ENCODE measurements around the gene ABLIM2.

Gene ABLIM2

DNA sequence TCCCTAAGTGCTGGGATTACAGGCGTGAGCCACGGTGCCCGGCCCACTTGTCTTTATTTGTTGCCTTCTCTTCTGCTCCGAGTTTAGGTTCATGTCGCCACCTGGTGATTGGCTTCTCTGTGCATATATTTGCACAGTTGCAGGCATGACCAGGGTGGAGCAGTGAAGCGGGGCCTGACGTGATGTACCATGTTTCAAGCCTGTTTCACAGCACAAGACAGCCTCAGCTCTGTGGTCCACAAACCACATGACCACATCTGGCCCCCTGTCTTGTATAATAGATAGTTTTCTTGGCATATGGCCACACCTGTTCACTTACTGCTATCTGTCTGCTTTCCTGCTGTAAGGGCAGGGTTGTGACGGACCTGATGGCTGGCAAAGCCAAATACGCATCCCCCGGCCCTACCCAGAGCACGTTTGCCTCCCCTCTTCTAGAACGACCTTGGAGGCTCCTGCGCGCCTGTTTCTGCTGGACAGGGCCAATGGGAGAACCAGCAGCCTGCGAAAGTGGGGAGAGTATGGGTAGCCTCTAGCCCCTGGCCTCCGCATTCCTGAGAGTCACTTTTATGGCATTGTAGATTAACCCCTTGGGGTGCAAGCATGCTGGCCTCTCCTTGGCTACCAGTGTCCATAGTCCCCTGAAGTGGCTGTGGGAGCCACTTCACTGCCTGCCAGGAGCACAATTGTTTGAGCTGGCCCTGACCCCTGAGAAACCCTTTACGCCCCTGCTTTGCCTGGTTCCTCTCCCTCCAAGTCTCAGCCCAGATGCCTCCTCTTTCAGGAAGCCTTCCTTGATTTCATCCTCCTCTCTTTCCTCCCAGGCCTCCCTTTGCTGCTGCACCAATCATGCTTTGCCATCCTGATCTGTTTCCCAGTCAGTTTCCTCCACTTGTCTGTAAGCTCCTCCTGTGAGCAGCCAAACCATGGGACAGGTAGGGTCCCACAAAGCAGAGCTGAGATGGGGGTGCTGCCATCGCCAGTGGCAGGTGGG, 34.4 kb upstream of the ABLIM2 start:
- DNase-seq = no peak

- DNase-seq = no peak
Observed at GRCh38 chr4:8191136-8191747, 32.6 kb upstream of the ABLIM2 start.

DNA sequence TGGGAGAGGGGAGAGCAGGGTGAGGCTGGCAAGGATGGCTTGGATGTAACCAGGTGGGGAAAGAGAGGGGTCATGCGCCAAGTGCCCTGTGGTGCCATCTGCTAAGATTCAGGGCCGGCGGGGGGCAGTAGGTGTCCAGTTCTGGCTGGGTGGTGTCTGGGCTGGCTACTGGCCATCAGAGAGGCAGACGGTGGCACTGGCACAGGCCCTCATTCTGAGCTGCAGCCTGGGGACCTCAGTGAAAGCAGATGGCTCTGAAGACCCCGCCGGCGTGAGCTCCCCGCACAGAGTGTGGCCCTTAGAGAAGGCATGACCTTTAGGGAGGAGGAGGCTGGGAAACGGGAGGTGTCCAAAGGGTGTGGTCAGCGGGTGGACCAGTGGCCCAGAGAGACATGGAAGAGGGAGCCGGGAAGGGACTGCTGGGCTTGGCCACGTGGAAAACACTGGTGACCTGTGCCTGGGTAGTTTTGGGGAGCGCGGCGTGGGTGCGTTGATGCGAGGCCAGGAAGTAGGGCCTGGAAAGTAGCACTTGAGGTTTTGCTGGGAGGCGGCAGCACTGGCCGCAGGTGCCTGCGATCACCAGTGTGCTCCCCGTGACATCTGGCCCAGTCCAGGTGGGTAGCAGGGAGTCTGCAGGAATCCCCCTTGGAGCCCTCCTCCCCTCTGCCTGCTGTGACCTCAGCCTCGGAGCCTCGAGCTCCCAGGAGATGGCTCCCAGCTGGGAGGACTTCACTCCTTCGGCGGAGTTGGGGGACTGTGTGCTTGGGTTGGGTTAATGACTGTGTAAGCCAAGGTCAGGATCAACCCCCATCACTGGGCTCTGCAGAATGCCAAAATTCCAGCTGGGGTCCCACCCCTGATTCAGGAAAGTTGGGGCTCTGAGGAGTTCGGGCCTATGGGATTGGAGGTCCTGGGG, 31.2 kb upstream of the ABLIM2 start:
- no peak for DNase-seq

DNA sequence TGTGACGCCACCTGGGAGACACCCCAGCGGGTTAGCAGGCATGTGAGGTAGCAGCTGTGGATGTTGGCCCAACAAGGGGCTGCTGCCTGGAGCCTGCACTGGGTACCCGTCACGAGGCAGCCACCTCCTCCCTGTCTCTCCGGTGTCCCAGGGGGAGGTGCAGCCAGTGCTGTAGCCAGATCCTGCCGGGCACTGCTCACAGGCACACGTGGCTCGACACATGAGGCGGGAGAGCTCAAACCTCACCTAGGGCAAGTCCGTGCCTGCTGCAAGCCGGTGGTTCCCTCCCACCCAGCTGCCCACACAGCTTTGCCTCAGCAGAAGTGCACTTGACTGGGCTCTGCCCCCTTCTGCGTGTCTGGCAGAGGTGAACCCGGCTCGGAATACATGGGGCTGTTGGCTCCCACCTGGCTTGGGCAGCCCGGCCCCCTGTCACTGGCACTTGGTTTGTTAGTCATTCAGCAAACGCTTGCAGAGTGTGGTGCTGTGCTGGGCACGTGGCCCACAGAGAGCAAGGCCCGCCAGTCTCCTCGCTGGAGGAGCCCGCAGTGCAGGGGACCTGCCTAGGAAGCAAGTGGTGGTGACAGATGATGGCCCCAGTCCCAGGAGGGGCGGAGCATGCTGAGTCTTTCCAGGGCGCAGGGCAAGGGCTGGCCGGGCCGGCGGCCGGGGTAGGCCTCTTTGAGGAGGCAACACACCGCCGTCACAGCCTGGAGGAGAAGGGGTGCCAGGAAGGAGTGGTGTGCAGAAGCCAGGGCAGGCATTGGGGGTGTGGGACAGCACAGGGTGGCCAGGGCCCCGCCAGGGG, 30.3 kb upstream of the ABLIM2 start:
- no peak for DNase-seq

- DNase-seq = no peak
Observed at GRCh38 chr4:8188085-8188484, 29.5 kb upstream of the ABLIM2 start.

GRCh38 chr4:8185930-8186329, 27.3 kb upstream of the ABLIM2 start:
- no peak for DNase-seq

DNA sequence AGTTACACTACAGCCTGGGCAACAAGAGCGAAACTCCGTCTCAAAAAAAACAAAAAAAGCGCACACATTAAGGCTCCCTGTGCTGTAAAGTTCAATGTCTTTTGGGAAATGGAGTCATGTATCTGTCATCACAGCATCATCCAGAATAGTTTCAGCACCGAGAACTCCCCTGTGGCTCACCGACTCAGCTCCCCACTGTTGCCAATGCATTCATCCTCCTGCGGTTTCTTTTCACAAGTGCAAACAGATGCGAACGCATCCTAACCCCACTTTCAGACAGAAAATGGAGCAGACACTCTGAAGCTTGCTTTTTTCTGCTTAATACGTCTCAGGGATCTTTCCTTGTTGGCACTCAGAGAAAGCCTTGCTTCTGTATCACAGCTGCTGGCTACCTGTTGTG, 26.7 kb upstream of the ABLIM2 start:
- no peak for DNase-seq

DNA sequence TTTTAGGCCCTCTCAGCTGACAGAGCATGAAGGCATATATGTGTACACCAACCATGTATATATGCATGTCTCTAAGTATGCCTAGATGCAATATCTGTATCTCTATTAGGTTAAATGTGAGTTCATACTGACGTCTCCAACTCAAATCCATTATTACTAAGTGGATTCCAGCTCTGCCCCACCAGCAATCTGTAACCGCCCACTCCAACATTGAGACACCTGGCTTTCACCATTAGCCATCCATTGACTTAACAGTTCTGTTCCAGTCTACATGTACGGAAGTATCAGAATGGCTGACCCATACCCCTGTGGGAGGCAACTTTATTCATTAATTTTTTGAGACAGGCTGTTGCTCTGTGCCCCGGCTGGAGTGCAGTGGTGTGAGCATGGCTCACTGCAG, 25.4 kb upstream of the ABLIM2 start:
- no peak for DNase-seq

GRCh38 chr4:8182858-8183725, 24.5 kb upstream of the ABLIM2 start:
- DNase-seq = no peak

- DNase-seq = no peak
Observed at GRCh38 chr4:8182294-8182693, 23.7 kb upstream of the ABLIM2 start.

DNA sequence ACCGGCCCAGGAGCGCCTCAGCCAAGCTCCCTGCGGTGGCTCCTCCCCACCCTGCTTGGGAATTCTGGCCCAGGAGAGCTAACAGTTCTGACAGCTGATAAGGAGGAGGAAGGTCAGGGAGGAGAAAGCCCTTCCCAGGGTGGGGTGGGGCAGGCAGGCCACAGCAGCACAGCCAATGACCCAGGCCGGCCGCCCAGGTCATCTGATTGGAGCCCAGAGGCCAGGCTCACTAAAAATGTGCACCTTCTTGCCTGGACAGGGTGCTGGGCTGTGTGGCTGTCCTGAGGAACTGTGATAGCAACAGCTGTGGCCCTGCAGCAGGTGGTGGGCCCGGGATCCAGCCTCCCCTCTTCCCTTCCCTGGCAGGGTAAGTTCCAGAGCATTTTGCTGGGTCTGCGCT, 23.2 kb upstream of the ABLIM2 start:
- no peak for DNase-seq

DNA sequence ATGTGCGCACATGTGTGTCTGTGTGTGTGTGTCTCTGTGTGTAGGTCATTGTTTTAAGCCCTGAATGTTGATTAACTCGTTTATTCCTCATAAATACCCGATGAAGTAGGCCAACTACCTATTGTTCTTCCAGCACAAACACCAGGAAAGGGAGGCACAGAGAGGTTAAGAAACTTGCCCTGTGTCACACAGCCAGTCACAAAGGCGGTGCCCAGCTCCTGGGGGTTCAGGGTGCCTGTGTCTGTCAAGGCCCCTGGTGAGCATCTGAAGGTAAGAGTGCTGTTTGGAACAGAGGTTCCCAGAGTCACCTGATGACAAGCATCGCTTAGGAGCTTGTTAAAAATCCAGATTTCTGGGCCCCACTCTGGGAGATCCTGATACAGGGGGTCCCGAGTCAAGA, 22.5 kb upstream of the ABLIM2 start:
- DNase-seq = no peak

GRCh38 chr4:8180310-8181093, 21.9 kb upstream of the ABLIM2 start:
- DNase-seq = no peak

- no peak for DNase-seq
Observed at GRCh38 chr4:8179771-8180170, 21.2 kb upstream of the ABLIM2 start.

DNA sequence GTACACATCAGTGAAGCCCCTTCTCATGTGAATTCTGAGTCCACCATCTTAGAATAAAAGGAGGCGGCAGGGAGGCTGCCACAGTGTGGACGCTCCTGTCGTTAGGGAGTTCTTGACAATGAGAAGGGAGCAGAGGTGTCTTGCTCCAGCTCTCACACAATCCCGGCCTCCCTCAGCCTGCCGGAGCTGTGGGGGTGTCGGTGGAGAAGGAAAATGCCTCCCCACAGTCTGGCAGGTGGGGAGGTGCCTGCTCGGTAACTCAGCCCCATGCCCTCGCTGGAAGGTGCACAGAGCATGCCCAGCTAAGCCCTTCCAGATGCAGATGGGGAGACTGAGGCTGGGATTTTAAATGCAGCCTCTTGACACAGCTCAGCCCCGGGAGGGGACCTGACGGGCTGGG, 20.5 kb upstream of the ABLIM2 start:
- DNase-seq = no peak

DNA sequence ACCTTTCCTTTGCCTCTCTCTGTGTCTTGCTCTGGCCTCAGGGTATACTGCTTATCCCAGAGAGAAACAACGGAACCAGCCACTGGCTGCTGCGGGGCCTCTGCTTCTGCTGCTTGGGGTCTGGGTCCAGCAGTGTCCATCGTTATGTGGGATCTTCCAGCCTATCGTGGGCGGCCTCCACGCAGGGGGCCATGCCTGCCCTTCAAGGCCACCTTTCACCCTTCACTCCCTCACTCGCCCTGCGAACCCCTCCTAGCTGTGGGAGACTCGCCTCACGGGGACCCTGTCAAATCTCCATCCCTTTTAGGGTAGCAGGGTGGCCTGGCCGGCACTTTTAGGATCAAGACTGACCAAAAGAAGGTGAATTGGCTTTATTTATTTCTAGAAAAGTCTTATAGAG, 19.3 kb upstream of the ABLIM2 start:
- no peak for DNase-seq

DNA sequence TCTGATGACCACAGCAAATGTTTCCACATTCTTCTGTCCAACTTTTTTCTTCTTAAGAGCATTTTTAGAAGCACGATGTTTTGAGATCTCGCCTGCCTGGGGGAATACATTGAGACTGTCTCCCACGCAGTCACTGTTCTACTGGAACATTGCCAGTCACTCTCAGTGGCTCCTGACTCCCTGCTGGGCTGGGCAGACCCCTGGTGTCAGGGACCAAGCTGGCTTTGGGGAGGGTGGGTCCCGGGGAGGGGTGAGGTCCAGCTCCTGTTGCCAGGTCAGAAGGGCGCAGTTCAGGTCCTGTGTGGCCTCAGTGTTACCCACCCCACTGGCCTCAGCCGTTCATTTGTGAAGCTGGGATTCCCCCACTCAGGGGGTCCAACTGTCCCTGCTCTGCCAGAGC, 18.9 kb upstream of the ABLIM2 start:
- no peak for DNase-seq

DNA sequence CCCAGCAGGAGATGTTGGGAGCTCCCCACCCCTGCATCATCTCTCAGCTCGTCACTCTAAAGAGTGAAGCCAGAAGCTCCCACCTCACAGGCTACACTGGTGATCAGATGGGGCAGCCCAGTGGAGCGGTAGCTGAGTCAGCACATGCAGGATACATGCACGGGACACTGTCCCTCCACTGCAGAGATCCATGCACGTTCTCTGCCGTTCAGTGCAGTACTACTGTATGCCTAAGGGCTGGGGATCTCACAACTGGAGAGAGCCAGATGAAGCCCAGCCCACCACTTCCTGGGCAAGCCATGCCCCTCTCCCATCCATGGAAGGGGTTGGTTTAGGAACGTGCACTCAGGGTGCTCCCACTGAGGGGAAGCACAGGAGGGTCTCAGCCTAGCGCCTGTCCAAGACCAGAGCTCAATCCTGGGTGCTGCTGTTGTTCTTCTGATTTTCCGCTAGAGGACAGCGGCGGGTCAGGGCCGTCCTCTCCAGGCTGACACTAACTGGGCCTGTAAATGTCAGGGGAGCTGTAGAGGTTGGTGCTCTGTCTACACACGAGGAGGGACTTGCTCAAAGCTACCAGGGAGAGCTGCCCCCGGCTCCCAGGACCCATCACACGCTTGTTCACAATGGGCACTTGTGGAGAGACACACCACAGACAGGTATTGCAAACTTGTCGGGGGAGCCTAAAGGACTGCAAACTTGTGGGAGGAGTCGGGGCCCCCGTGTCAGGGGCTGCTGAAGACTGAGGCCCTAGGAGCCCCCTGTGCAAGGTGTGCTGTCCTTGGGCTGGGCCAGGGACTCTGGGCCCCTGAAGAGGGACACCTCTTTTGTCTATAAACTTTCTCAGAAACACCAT, 18.2 kb upstream of the ABLIM2 start:
- DNase-seq = no peak

- DNase-seq = no peak
Observed at GRCh38 chr4:8175686-8176085, 17.1 kb upstream of the ABLIM2 start.

DNA sequence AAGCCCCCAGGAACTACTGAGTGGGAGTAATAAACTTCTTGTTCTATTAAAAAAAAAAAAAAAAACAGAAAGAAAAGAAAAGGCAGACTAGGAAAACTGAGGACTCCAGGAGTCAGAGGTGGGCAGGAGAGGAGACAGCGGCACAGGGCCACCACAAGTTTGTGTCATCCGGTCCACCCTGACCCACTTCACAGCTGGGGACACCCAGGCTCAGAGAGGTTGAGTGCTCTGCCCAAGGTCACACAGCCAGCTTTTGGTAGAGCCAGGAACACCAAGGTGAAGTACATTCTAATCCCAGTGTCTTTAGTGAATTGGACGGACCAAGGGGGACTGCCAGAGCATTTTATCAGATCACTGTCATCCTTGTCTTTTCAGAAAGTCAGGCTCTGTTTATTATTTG, 16.4 kb upstream of the ABLIM2 start:
- no peak for DNase-seq
